Thoracic aorta (tissue), 2 donors: ENCODE measurements around the gene ARGFX. TPM values are rescaled to one million over a fixed set of nuclear protein-coding genes. Genes with fewer than 3 reads are reported as not detected.

Source experiments
- ATAC-seq: fragments of 150-250 bp; one replicate; pipeline ENCODE4 v1.8.0; 2017; ENCODE audit warnings: low read depth; ENCODE audit not compliant: insufficient number of reproducible peaks, low FRiP score
- DNase-seq: peaks from one replicate; pipeline ENCODE4 v3.0.0-alpha.2; 2020; ENCODE audit warnings: low spot score
- H3K27ac ChIP-seq, 2 donors: fragments of 200-600 bp; sonication (generic); 1 replicate in 1 of 2; 2 replicates in 1 of 2; pipeline ENCODE4 v1.5.1; 2016; ENCODE audit warnings: mild to moderate bottlenecking in 2 of 2, moderate library complexity in 2 of 2
- H3K27me3 ChIP-seq: fragments of 200-600 bp; sonication (generic); replicated peaks from 2 replicates; pipeline ENCODE4 v1.6.0; 2016; ENCODE audit warnings: mild to moderate bottlenecking; ENCODE audit not compliant: insufficient read depth
- H3K36me3 ChIP-seq: fragments of 200-600 bp; sonication (generic); one replicate; pipeline ENCODE4 v1.5.1; 2016
- H3K4me1 ChIP-seq, 2 donors: fragments of 200-600 bp; sonication (generic); 1 replicate in 1 of 2; 2 replicates in 1 of 2; pipeline versions ENCODE4 v1.5.1 to v1.6.0; 2016; ENCODE audit warnings: low read depth in 2 of 2, mild to moderate bottlenecking in 1 of 2; ENCODE audit not compliant: control insufficient read depth in 1 of 2
- H3K4me3 ChIP-seq: fragments of 200-600 bp; sonication (generic); 2 replicates; pipeline ENCODE4 v1.5.1; 2016; ENCODE audit warnings: mild to moderate bottlenecking
- H3K9me3 ChIP-seq: fragments of 200-600 bp; sonication (generic); 2 replicates; pipeline ENCODE4 v1.5.1; 2016
- CTCF ChIP-seq: fragments of 200-600 bp; sonication (generic); IDR thresholded peaks from one replicate; pipeline ENCODE4 v1.5.1; 2019; ENCODE audit warnings: antibody characterized with exemption
- total RNA-seq, 2 donors: library from RNA; depleted of rRNA; stranded (reverse); fragments of >200 nt; gene quantifications; one replicate each; pipeline versions ENCODE4 v1.1.0 to v1.2.3, GENCODE V29; 2016

Gene ARGFX
- not detected for total RNA-seq

- H3K9me3 ChIP-seq: no peaks in the 10 kb centered on the region
- no peak within 1 kb of the TSS for H3K4me3 ChIP-seq
- no peak for ATAC-seq
- H3K27me3 ChIP-seq: no peaks in the 10 kb centered on the region
- no peak for TF ChIP-seq CTCF
- DNase-seq: no peak
- H3K27ac ChIP-seq: no peak within 1 kb of the TSS
- no peaks in the 10 kb centered on the region for H3K36me3 ChIP-seq
- no peaks in the 10 kb centered on the region for H3K4me1 ChIP-seq
Measured at GRCh38 chr3:121567649-121568048, at the start of gene ARGFX. Gene ARGFX (plus strand): TSS chr3:121567949. CDS start chr3:121570714, 2,765 bp downstream.

DNA sequence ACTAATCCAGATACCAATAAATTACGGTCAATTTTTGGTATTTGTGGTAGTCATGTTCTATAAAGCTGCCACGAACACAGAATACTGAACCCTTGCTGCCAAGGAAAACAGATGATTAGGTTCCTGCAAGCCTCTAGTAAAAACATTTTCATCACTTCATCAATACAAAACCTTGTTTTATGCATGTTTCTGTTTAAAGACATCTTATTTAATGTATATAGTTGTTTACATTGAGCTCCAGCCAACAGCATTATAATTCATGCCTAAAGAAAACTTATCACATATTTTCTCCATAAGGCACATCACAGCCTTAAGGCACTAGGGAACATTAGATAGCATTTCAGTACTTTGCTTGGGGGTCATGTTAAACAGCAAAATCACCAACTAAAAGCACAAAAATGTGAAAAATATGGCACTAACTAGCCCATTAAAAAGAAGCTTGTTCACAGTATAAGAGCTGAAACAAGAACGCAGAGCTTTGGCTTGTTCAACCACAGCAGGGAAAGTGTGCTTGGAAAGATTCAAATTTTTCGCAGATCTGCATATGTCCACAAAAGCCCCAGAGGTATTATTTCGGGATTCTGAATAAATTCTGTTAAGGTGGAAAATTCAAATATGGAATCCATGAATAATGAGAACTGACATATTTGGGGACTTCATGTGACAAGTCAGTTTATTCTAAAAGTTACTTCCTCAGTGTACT lies 49.6 kb upstream of the ARGFX start:
- Histone ChIP-seq H3K36me3 (no peaks in the 10 kb centered on the region), H3K27ac (no peak overlapping the region)
- ATAC-seq: no peak

GRCh38 chr3:121520510-121520909 lies 47.2 kb upstream of the ARGFX start:
- Histone ChIP-seq H3K36me3 (no peaks in the 10 kb centered on the region), H3K4me1 (no peaks in the 10 kb centered on the region)
- ATAC-seq: no peak

More for the DNA sequence above, 49.6 kb upstream of the ARGFX start:
- Histone ChIP-seq H3K9me3 (no peaks in the 10 kb centered on the region), H3K4me3 (no peak overlapping the region), H3K4me1 (no peaks in the 10 kb centered on the region), H3K27me3 (no peaks in the 10 kb centered on the region)
- no peak for TF ChIP-seq CTCF
- no peak for DNase-seq

GRCh38 chr3:121529308-121529707 lies 38.4 kb upstream of the ARGFX start:
- no peak for TF ChIP-seq CTCF
- H3K27me3 ChIP-seq: no peaks in the 10 kb centered on the region
- no peak overlapping the region for H3K4me3 ChIP-seq
- no peak for ATAC-seq
- H3K36me3 ChIP-seq: no peaks in the 10 kb centered on the region
- no peaks in the 10 kb centered on the region for H3K9me3 ChIP-seq
- H3K4me1 ChIP-seq: no peaks in the 10 kb centered on the region
- no peak overlapping the region for H3K27ac ChIP-seq
- no peak for DNase-seq

More at GRCh38 chr3:121520510-121520909, 47.2 kb upstream of the ARGFX start:
- Histone ChIP-seq H3K9me3 (no peaks in the 10 kb centered on the region), H3K4me3 (no peak overlapping the region), H3K27ac (no peak overlapping the region), H3K27me3 (no peaks in the 10 kb centered on the region)
- DNase-seq: no peak
- TF ChIP-seq CTCF: no peak

- Histone ChIP-seq H3K9me3 (no peaks in the 10 kb centered on the region), H3K27ac (no peak overlapping the region), H3K27me3 (no peaks in the 10 kb centered on the region), H3K4me1 (no peaks in the 10 kb centered on the region), H3K36me3 (no peaks in the 10 kb centered on the region), H3K4me3 (no peak overlapping the region)
- no peak for TF ChIP-seq CTCF
- DNase-seq: no peak
- ATAC-seq: no peak
Measured at GRCh38 chr3:121531269-121531668, 36.5 kb upstream of the ARGFX start.
